LoVo (cell line): Measurements from ENCODE around the gene BCAT1.
"Not testable (repeated sequence)": the region's sequence is repeated elsewhere in the genome, so short reads cannot be mapped to it uniquely, and the experiment has no call there.

Source experiments
- DNase-seq: peaks from one replicate; pipeline ENCODE4 v3.0.0-alpha.2; 2016; ENCODE audit warnings: low spot score

BCAT1 gene

GRCh38 chr12:24853094-24853493 is 95.8 kb downstream of the BCAT1 start:
- no peak for DNase-seq

- no peak for DNase-seq
Observed at GRCh38 chr12:24852420-24852819, 96.5 kb downstream of the BCAT1 start.

GRCh38 chr12:24851883-24852282 is 97.0 kb downstream of the BCAT1 start:
- not testable (repeated sequence) for DNase-seq

DNA sequence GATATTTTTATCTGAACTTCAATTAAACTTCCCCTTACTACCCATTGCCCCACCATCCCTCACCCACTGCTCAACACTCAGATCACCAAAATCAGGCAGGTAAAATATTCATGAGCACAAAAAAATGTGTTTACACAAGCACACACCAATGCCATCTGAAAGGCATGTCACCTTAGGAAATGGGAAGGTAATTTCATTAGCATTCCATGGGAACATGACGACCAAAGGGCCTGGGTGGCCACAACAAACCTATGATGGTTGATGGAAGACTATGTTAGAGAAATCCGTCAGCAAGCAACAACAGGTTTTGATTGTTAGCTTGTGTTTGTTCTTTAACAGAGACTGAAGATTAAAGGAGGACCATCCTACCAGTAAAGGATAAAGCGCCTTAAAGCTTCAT is 97.6 kb downstream of the BCAT1 start:
- no peak for DNase-seq

GRCh38 chr12:24850496-24850895 is 98.4 kb downstream of the BCAT1 start:
- no peak for DNase-seq

- no peak for DNase-seq
Observed at GRCh38 chr12:24848941-24849477, 99.9 kb downstream of the BCAT1 start.

DNA sequence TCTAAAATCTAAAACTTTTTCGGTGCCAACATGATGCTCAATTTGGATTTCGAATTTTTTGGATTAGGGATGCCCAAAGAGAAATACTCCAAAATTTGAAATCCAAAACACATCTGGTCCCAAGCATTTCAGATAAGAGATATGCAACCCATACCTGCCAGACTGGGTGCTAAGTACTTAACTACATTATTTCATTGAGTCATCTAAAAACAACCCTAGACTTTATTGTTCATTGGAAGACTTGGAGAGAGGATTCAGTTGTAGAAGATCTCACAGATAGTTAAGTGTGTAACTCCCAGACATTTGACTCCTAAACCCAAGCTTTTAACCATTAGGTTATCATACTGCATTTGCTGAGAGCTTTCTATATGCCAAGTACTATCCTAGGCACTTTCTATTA is 102.2 kb downstream of the BCAT1 start:
- DNase-seq: no peak

GRCh38 chr12:24845615-24846014 is 103.3 kb downstream of the BCAT1 start:
- no peak for DNase-seq

GRCh38 chr12:24840046-24840800 is 108.7 kb downstream of the BCAT1 start:
- DNase-seq: no peak

GRCh38 chr12:24839268-24839791 is 109.6 kb downstream of the BCAT1 start:
- DNase-seq: no peak

DNA sequence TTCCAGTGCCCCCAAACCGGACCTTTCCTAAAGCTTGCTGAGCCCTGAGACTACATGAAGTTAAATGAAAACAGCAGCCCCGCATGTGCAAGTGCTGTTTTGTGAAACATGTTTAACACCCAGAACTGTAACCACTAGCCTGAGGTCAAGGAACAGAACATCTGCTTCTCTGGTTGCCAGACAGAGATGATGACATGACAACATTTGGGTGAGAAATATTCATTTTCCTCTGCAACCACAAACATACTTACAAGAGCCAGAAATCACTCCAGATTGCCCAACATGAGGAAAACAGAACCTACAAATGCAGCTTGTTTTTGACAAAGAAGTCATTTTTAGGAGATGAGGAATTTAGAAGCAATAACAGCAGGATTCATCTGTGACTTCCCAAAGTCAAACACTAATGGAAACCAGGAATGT is 110.4 kb downstream of the BCAT1 start:
- DNase-seq: no peak

DNA sequence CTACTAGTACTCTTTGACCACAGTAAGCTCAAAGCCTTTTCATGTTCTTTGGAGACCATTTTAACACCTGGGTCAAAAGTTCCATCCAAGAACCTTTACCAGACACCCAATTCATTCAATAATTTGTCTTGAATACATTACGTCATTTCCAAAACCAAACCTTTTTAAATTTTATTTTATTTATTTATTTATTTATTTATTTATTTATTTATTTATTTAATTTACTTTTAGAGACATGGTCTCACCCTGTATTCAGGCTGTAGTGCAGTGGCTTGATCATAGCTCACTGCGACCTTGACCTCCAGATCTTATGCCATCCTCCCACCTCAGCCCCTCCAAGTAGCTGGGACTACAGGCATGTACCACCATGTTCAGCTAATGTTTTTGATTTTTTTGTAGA is 113.5 kb downstream of the BCAT1 start:
- no peak for DNase-seq

GRCh38 chr12:24833513-24833912 is 115.4 kb downstream of the BCAT1 start:
- DNase-seq: no peak

DNA sequence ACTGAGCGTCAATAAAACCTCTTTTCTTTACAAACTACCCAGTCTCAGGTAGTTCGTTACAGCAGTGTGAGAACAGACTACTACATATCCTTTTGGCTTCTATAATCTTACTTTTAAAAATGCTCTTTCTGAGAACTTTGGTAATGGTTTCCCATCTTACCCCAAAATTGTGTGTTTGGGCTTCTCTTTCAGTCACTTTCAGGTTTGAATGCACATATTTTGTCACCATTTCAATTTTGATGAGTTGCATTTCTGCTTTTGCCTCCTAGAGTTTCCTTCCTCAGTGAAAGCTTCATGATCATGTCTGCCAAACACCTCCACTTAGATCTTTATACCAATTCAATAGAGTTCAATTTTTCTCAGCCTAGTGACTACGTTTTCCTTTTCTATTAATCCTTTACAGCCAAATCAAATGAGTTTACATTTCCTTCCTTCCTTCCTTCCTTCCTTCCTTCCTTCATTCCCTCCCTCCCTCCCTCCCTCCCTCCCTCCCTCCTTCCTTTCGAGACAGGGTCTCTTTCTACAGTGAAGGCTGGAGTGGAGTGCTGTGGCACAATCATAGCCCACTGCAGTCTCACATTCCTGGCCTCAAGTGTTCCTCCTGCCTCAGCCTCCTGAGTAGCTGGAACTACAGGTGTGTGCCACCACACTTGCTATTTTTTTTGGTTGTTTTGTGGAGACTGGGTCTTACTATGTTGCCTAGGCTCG is 124.9 kb downstream of the BCAT1 start:
- no peak for DNase-seq

- DNase-seq: no peak
Observed at GRCh38 chr12:24822121-24822899, 126.6 kb downstream of the BCAT1 start.

- no peak for DNase-seq
Observed at GRCh38 chr12:24821691-24822090, 127.2 kb downstream of the BCAT1 start.

GRCh38 chr12:24820872-24821271 is 128.0 kb downstream of the BCAT1 start:
- no peak for DNase-seq

DNA sequence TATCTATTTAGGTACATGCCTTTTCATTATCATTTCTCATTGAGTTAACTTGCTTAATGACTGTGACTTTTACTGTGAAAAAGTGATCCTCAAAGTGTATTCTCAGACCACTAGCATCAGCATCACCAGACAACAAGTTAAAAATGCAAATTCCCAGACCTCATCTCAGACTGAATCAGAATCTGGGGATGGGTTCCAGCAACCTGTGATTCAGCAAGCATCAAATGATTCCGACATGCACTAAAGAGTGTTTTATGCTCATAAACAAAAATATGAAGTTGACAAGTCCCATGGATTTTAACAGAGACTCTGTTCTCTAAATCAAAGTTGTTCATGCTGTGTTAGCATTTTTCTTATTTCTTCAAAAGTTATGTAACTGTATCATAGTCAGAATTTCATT is 130.6 kb downstream of the BCAT1 start:
- DNase-seq: no peak

- DNase-seq: no peak
Observed at GRCh38 chr12:24815114-24815423, 133.8 kb downstream of the BCAT1 start.

GRCh38 chr12:24814379-24815113 is 134.4 kb downstream of the BCAT1 start:
- DNase-seq: no peak

DNA sequence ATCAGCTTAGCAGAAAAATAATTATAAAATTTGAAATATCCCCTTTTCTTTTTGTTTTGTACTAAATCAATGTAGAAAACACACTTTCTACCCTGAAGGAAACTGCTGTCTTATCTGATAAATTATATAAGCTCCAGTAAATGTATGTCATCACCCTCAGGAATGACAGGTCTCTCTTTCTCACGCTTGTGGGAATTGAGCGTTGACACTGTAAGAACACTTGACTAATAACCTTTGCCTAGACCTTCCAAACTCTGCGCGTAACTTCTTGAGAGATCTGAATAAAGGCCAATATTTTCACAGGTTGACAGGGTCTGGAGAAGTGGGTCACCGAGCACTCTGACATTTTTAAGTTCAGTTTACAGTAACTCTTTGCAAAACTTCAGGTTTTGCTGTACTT is 138.5 kb downstream of the BCAT1 start:
- no peak for DNase-seq

- DNase-seq: not testable (repeated sequence)
Observed at GRCh38 chr12:24809306-24809705, 139.6 kb downstream of the BCAT1 start.
